Endothelial cell of umbilical vein (primary cell): ENCODE data around the gene FAM193B. TPM values are rescaled to one million over a fixed set of nuclear protein-coding genes. Genes with fewer than 3 reads are reported as not detected.

ENCODE experiments used
- BruUV-seq: library from RNA; stranded (reverse); fragments of 400-500 nt; replicated peaks from 2 replicates; lab custom pipeline; 2021; lab: Mats Ljungman, UMichigan
- CTCF ChIA-PET: fragments of 300-600, 350-600 bp; sonication (Branson Sonifier 250); formaldehyde crosslinking; loops from one replicate; lab custom pipeline; 2021; ENCODE audit warnings: antibody characterized with exemption, inconsistent platforms; lab: Charles Lee
- POLR2A ChIA-PET: fragments of 300-600, 350-600 bp; sonication (Branson Sonifier 250); formaldehyde crosslinking; loops from one replicate; lab custom pipeline; 2021; ENCODE audit warnings: antibody characterized with exemption, inconsistent platforms; lab: Charles Lee
- DNase-seq: peaks from one replicate; pipeline ENCODE4 v3.0.0-alpha.2; 2011; ENCODE audit warnings: low read depth, low spot score
- FAIRE-seq: peaks from 2 replicates; lab custom pipeline; 2011; peaks lifted over from hg19 to GRCh38; lab: Jason Lieb, UNC
- H2AFZ ChIP-seq: 2 replicates; pipeline ENCODE4 v1.6.0; 2012; ENCODE audit warnings: low read depth, low read length, control low read depth, inconsistent platforms
- H3K27ac ChIP-seq: 2 replicates; pipeline ENCODE4 v1.5.1; 2011; ENCODE audit warnings: low read depth, mild to moderate bottlenecking, control low read depth, low read length, moderate library complexity; ENCODE audit not compliant: insufficient read depth
- H3K27me3 ChIP-seq, 2 experiments: 2 replicates each; pipeline versions ENCODE4 v1.6.0 to v1.6.1; 2011; ENCODE audit warnings: low read length in 2 of 2, mixed read lengths in 1 of 2; ENCODE audit not compliant: control insufficient read depth in 2 of 2, insufficient read depth in 2 of 2
- H3K36me3 ChIP-seq, 2 experiments: 2 replicates in 1 of 2; 3 replicates in 1 of 2; pipeline ENCODE4 v1.5.1; 2011; ENCODE audit warnings: low read length in 2 of 2, mild to moderate bottlenecking in 1 of 2, moderate library complexity in 1 of 2; ENCODE audit not compliant: control insufficient read depth in 2 of 2, insufficient read depth in 2 of 2; ENCODE audit errors: extremely low read depth in 1 of 2
- H3K4me1 ChIP-seq: 3 replicates; pipeline ENCODE4 v1.5.1; 2011; ENCODE audit warnings: mild to moderate bottlenecking, low read length; ENCODE audit not compliant: control insufficient read depth, insufficient read depth; ENCODE audit errors: extremely low read depth
- H3K4me2 ChIP-seq: 2 replicates; pipeline ENCODE4 v1.6.1; 2011; ENCODE audit warnings: low read length, control low read depth, mixed read lengths; ENCODE audit not compliant: insufficient read depth
- H3K4me3 ChIP-seq, 3 experiments: fragments of 200-600 bp in 1 of 3; sonication (generic), shearing (Covaris generic) in 1 of 3; replicated peaks in 1 of 3; 2 replicates each; pipeline ENCODE4 v1.5.1; 2011 to 2016; ENCODE audit warnings: control low read depth in 3 of 3, low read length in 3 of 3, mild to moderate bottlenecking in 2 of 3, inconsistent platforms in 1 of 3, low read depth in 1 of 3, moderate library complexity in 1 of 3; ENCODE audit not compliant: insufficient read depth in 1 of 3
- H3K79me2 ChIP-seq: 2 replicates; pipeline ENCODE4 v1.6.0; 2012; ENCODE audit warnings: low read length, inconsistent platforms; ENCODE audit not compliant: control insufficient read depth, insufficient read depth
- H3K9ac ChIP-seq: replicated peaks from 2 replicates; pipeline ENCODE3; 2011; ENCODE audit warnings: low read length, control low read depth; ENCODE audit not compliant: insufficient read depth; ENCODE audit errors: extremely low read depth
- H3K9me1 ChIP-seq: replicated peaks from 3 replicates; pipeline ENCODE4 v1.6.0; 2011; ENCODE audit warnings: mild to moderate bottlenecking, low read length; ENCODE audit not compliant: control insufficient read depth, insufficient read depth; ENCODE audit errors: extremely low read depth
- H3K9me3 ChIP-seq: replicated peaks from 2 replicates; pipeline ENCODE4 v1.5.1; 2012; ENCODE audit warnings: low read length, inconsistent platforms; ENCODE audit not compliant: control insufficient read depth, insufficient read depth
- H4K20me1 ChIP-seq: replicated peaks from 2 replicates; pipeline ENCODE3; 2011; ENCODE audit warnings: mild to moderate bottlenecking, low read length; ENCODE audit not compliant: control insufficient read depth, insufficient read depth; ENCODE audit errors: extremely low read depth
- POLR2AphosphoS5 ChIP-seq: IDR thresholded peaks from 2 replicates; pipeline ENCODE4 v1.6.1; 2012; ENCODE audit warnings: low read depth, mild to moderate bottlenecking, control low read depth, low read length, moderate library complexity; ENCODE audit not compliant: insufficient read depth
- dilution Hi-C: fragments of 300-500 bp; cut with MboI; formaldehyde crosslinking; loops from one replicate; pipeline ENCODE4 v1.15.0; 2019; ENCODE audit warnings: low sequenced_read_pairs; ENCODE audit not compliant: extremely low pct_ligation_motif_present
- intact Hi-C: fragments of 100-400 bp; cut with micrococcal nuclease; formaldehyde crosslinking; loops from one replicate; pipeline ENCODE4 v1.10.0; 2022
- polyA plus RNA-seq, 4 experiments: library from polyadenylated mRNA; depleted of rRNA in 3 of 4; stranded (reverse) in 3 of 4; unstranded in 1 of 4; fragments of >200 nt; gene quantifications; 2 replicates each; pipeline versions ENCODE4 v1.2.1 to v1.2.3, GENCODE V29; 2011 to 2012; ENCODE audit warnings: missing spikeins in 1 of 4
- total RNA-seq: library from RNA; stranded (reverse); gene quantifications from 2 replicates; pipeline ENCODE4 v1.2.3, GENCODE V29; 2021
- TF ChIP-seq, protein P1 (sequence below), 2 donors: IDR thresholded peaks; 1 replicate in 1 of 2; 2 replicates in 1 of 2; pipeline ENCODE4 v1.5.1; 2011; ENCODE audit warnings: low read length in 2 of 2, mild to moderate bottlenecking in 2 of 2, moderate library complexity in 2 of 2, control low read depth in 1 of 2, inconsistent platforms in 1 of 2, low read depth in 1 of 2; ENCODE audit not compliant: insufficient read depth in 1 of 2; ENCODE audit errors: extremely low read depth in 1 of 2

The FAM193B gene
- total and polyA plus RNA-seq, 2 donors (not counting 3 experiments of a cell fraction or from before 2014, with no cell fraction given), result 57.9 to 75.7 TPM

DNA sequence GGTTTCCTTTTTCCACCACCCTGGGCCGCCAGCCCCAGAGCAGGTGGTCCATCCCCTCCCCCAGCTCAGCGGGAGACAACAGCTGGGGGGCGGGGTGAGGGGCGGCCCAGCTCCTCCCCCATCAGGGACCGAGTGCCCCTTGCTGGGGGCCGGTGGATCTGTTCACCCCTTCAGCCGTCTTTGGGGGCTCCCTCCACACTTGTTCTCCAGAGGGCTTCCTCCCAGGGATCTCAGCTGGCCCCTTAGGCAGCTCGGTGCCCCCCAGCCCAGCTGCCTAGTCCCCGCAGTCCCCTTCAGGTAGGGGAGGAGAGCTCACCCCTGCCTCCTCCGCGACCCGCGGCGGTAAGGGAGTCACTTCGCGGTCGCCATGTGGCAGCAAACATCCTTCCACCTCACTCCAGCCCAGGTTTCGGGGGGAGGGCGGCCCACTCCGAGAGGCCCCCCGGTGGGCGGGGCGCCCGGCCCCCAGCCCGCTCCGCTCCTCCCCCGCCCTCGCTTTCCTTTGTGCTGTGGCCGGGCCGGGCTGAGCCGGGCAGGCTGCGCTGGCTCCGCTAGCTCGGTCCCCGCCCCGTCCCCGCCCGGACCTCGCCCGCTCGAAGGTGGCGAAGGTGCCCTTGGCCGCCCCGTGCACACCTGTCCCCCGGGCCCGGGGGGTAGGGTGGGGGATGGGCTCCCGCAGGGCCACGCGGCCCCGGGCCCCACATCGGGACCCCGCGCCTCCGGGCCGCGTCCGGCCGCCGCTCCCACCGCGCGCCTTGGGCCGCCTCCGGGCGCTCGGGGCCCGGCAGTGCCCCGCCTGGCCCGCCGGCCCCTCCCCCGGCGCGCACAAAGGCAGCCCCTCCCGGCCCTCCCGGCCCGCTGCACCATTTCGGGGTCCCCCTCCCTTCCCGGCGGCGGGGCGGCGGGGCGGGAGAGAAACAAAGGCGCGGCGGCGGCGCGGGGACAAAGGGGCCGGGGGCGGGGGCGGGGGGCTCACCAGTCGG lies 81.6 kb downstream of the FAM193B start:
- CTCF ChIA-PET, result interaction anchor here (0.8 to 4.5 kb wide), 10 partner anchors 10 to 82 kb away, joined by 3 to 57 read pairs (median 6); no protein-coding TSS in a partner anchor
- H3K9me1 ChIP-seq, result no peaks in the 10 kb centered on the region
- H3K4me2 ChIP-seq, result peak overlapping the region; percentile 77
- TF ChIP-seq, protein P1, sequence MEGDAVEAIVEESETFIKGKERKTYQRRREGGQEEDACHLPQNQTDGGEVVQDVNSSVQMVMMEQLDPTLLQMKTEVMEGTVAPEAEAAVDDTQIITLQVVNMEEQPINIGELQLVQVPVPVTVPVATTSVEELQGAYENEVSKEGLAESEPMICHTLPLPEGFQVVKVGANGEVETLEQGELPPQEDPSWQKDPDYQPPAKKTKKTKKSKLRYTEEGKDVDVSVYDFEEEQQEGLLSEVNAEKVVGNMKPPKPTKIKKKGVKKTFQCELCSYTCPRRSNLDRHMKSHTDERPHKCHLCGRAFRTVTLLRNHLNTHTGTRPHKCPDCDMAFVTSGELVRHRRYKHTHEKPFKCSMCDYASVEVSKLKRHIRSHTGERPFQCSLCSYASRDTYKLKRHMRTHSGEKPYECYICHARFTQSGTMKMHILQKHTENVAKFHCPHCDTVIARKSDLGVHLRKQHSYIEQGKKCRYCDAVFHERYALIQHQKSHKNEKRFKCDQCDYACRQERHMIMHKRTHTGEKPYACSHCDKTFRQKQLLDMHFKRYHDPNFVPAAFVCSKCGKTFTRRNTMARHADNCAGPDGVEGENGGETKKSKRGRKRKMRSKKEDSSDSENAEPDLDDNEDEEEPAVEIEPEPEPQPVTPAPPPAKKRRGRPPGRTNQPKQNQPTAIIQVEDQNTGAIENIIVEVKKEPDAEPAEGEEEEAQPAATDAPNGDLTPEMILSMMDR (IDR thresholded peaks at IDR 0.05; ENCODE audit: extremely low read depth in 1 of 2, insufficient read depth in 1 of 2, low read depth in 1 of 2, low read length in 2 of 2), result no peak
- peak; percentile 68 for TF ChIP-seq POLR2AphosphoS5
- H3K27me3 ChIP-seq, result no peaks in the 10 kb centered on the region
- no peaks in the 10 kb centered on the region for H3K9me3 ChIP-seq
- TSS peak; percentile 51 for BruUV-seq
- no peak overlapping the region for H2AFZ ChIP-seq
- H4K20me1 ChIP-seq, result no peaks in the 10 kb centered on the region
- DNase-seq (peak; percentile 54), FAIRE-seq (peak; percentile 75)
- dilution Hi-C loops, result no loop called here
- intact Hi-C loops, result loop anchor here (1.0 to 10.0 kb wide), 3 partner anchors 10 to 1028 kb away; partner anchors contain the start of gene FAF2
- H3K9ac ChIP-seq, result peak overlapping the region; percentile 77
- peaks cover 49% of the 10 kb centered on the region for H3K79me2 ChIP-seq
- H3K4me1 ChIP-seq, result peaks cover 31% of the 10 kb centered on the region
- H3K36me3 ChIP-seq, result peaks cover 0 to 10% of the 10 kb centered on the region in 2 experiments
- POLR2A ChIA-PET, result interaction anchor here (0.6 to 1.5 kb wide), 4 partner anchors 10 to 24 kb away, joined by 3 to 5 read pairs (median 4); no protein-coding TSS in a partner anchor
- H3K27ac ChIP-seq, result peak overlapping the region; percentile 42
- H3K4me3 ChIP-seq, result peak overlapping the region; percentile 58 to 82 (median 72)
